H1 (cell line): ENCODE measurements around the gene PTTG2. TPM values are rescaled to one million over a fixed set of nuclear protein-coding genes. Genes with fewer than 3 reads are reported as not detected.

Source experiments
- CEBPB ChIP-seq: IDR thresholded peaks from 2 replicates; pipeline ENCODE4 v1.6.1; 2012; ENCODE audit warnings: low read depth, low read length
- CREB1 ChIP-seq: IDR thresholded peaks from 2 replicates; pipeline ENCODE4 v1.6.1; 2012; ENCODE audit warnings: inconsistent platforms
- CTBP2 ChIP-seq: IDR thresholded peaks from 2 replicates; pipeline ENCODE4 v1.7.0; 2011; ENCODE audit warnings: borderline replicate concordance, mild to moderate bottlenecking, moderate library complexity, mixed read lengths, low read length; ENCODE audit not compliant: insufficient read depth, insufficient read length
- RXRA ChIP-seq: IDR thresholded peaks from 2 replicates; pipeline ENCODE4 v1.6.1; 2011; ENCODE audit warnings: low read depth, mild to moderate bottlenecking, low read length, moderate library complexity; ENCODE audit not compliant: insufficient read depth
- polyA plus RNA-seq, 7 experiments: library from polyadenylated mRNA; depleted of rRNA in 3 of 7; stranded (reverse) in 5 of 7; unstranded in 2 of 7; fragments of >200 nt in 5 of 7; fragments of 200-250 nt in 2 of 7; gene quantifications; 1 replicate in 5 of 7; 2 replicates in 1 of 7; 4 replicates in 1 of 7; pipeline versions ENCODE4 v1.2.1 to v1.2.3, GENCODE V29; 2011 to 2013; ENCODE audit warnings: missing spikeins in 2 of 7, mixed read lengths in 2 of 7
- total RNA-seq: library from RNA; stranded (reverse); fragmentation: NEBNext Ultra II Directional; extraction: Animal tissue kit (Norgen Biotek cat#: 25700); gene quantifications from 2 replicates; pipeline ENCODE4 v1.2.1, GENCODE V29; 2021

Gene PTTG2
- total and polyA plus RNA-seq, 2 of the 8 experiments (the other 6 are each of a cell fraction or from before 2014, with no cell fraction given) = not detected

DNA sequence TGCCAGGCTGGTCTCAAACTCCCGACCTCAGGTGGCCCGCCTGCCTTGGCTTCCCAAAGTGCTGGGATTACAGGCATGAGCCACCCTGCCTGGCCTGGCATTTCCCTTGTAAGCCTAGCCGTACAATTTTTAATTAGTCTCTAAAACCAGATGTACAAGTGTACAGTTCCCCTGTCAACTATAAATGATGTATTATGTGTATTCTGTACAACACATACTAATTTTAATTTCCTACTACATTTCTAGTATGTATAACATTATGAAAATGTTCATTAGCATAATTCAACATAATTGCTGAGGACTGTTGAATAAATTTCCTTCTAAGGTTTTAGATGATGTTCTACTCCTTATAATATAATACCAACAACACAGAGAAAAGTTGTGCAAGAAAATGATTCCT is 41.5 kb upstream of the PTTG2 start (continued):
- TF ChIP-seq CTBP2 (no peak), CEBPB (no peak), CREB1 (no peak), RXRA (no peak)
- TF ChIP-seq, all 59 proteins: peak for 0
